Mucosa of descending colon (tissue), 3 donors: ENCODE results near the gene NTM. TPM values are rescaled to one million over a fixed set of nuclear protein-coding genes. Genes with fewer than 3 reads are reported as not detected.
A peak's percentile ranks its signal among the peaks of the same experiment; 100 is the strongest.

Experiments used
- ATAC-seq: fragments of 200-7000 bp; cut with Tn5 transposase; one replicate; pipeline ENCODE4 v1.9.1; 2020; ENCODE audit warnings: mild to moderate bottlenecking, moderate library complexity
- DNase-seq, 3 donors: peaks; one replicate each; pipeline ENCODE4 v3.0.0-alpha.2; 2020
- H3K36me3 ChIP-seq: fragments of 200-600 bp; one replicate; pipeline ENCODE4 v1.8.0; 2021; ENCODE audit warnings: low read depth, mild to moderate bottlenecking
- H3K4me1 ChIP-seq: fragments of 200-600 bp; one replicate; pipeline ENCODE4 v1.8.0; 2021; ENCODE audit warnings: low read depth, mild to moderate bottlenecking
- H3K4me3 ChIP-seq: fragments of 200-600 bp; one replicate; pipeline ENCODE4 v1.8.0; 2021; ENCODE audit warnings: mild to moderate bottlenecking
- H3K9me3 ChIP-seq: fragments of 200-600 bp; one replicate; pipeline ENCODE4 v1.8.0; 2021; ENCODE audit warnings: mild to moderate bottlenecking
- CTCF ChIP-seq: fragments of 200-600 bp; IDR thresholded peaks from one replicate; pipeline ENCODE4 v1.8.0; 2022; ENCODE audit warnings: antibody characterized with exemption, mild to moderate bottlenecking
- intact Hi-C, 2 donors: fragments of 100-400 bp; cut with DNase I in 1 of 2; cut with micrococcal nuclease in 1 of 2; formaldehyde crosslinking; loops; one replicate each; pipeline versions ENCODE4 v1.11.0 to v1.11.1; 2022; cut with DNase I, micrococcal nuclease
- total RNA-seq, 3 donors: library from RNA; stranded (reverse); fragmentation: NEBNext Ultra II Directional in 2 of 3; extraction: Animal tissue kit (Norgen Biotek cat#: 25700) in 2 of 3; gene quantifications; one replicate each; pipeline versions ENCODE4 v1.2.1 to v1.2.4, GENCODE V29; 2021 to 2023
- donor health status: DM: no; HTN: no; CAD: no; lungs with moderate emphysema.
- donor health status: DM: no; HTN: no; CAD: no.
- donor health status: DM: no; HTN: yes; CAD: no.

Gene NTM
- total RNA-seq, 3 donors from 2014 or later = 0.64 to 7.7 (median 1.2) TPM

GRCh38 chr11:132122735-132123134 lies 752.3 kb downstream of the NTM start:
- DNase-seq = no peak
- Histone ChIP-seq H3K4me1 (no peaks in the 10 kb centered on the region), H3K4me3 (no peak overlapping the region), H3K9me3 (no peaks in the 10 kb centered on the region), H3K36me3 (no peaks in the 10 kb centered on the region)
- no peak for TF ChIP-seq CTCF
- intact Hi-C loops = loop anchor here in 1 of 2 donors (10.0 kb wide), 1 partner anchor 258 kb away; no protein-coding TSS in a partner anchor
- ATAC-seq = no peak

- no peak overlapping the region for H3K4me3 ChIP-seq
- intact Hi-C loops = loop anchor here in 1 of 2 donors (10.0 kb wide), 1 partner anchor 259 kb away; no protein-coding TSS in a partner anchor
- no peak for TF ChIP-seq CTCF
- DNase-seq (no peak), ATAC-seq (no peak)
- no peaks in the 10 kb centered on the region for H3K9me3 ChIP-seq
- H3K36me3 ChIP-seq = no peaks in the 10 kb centered on the region
- no peaks in the 10 kb centered on the region for H3K4me1 ChIP-seq
Measured at GRCh38 chr11:132123449-132123848, 753.0 kb downstream of the NTM start.

GRCh38 chr11:132123854-132124835 lies 753.7 kb downstream of the NTM start:
- H3K4me3 ChIP-seq = no peak overlapping the region
- ATAC-seq (no peak), DNase-seq (no peak)

GRCh38 chr11:132125988-132126871 lies 755.8 kb downstream of the NTM start:
- Histone ChIP-seq H3K9me3 (no peaks in the 10 kb centered on the region), H3K4me1 (no peaks in the 10 kb centered on the region), H3K36me3 (no peaks in the 10 kb centered on the region), H3K4me3 (no peak overlapping the region)
- ATAC-seq = no peak
- peak in 1 of 3 donors; percentile 24 for DNase-seq
- no peak for TF ChIP-seq CTCF
- intact Hi-C loops = loop anchor here in 1 of 2 donors (10.0 kb wide), 1 partner anchor 261 kb away; no protein-coding TSS in a partner anchor

More at GRCh38 chr11:132123854-132124835, 753.7 kb downstream of the NTM start:
- Histone ChIP-seq H3K4me1 (no peaks in the 10 kb centered on the region), H3K9me3 (no peaks in the 10 kb centered on the region), H3K36me3 (no peaks in the 10 kb centered on the region)
- intact Hi-C loops = loop anchor here in 1 of 2 donors (10.0 kb wide), 1 partner anchor 259 kb away; no protein-coding TSS in a partner anchor
- no peak for TF ChIP-seq CTCF
